K562 (cell line): ENCODE data around the gene UFSP2. TPM values are rescaled to one million over a fixed set of nuclear protein-coding genes. Genes with fewer than 3 reads are reported as not detected.
A peak's percentile ranks its signal among the peaks of the same experiment; 100 is the strongest.

ENCODE experiments used
- ARNT ChIP-seq, 2 experiments: fragments of 450-650 bp; IDR thresholded peaks; 2 replicates each; pipeline ENCODE4 v1.6.1; 2016; ENCODE audit warnings: mild to moderate bottlenecking in 1 of 2
- CBX1 ChIP-seq: sonication (generic); IDR thresholded peaks from 2 replicates; pipeline ENCODE4 v1.6.1; 2016; ENCODE audit warnings: antibody characterized with exemption, low read depth, mild to moderate bottlenecking
- CBX2 ChIP-seq: fragments of 200-600 bp; sonication (generic); IDR thresholded peaks from one replicate; pipeline ENCODE4 v1.6.1; 2012; ENCODE audit warnings: mild to moderate bottlenecking, low read length, inconsistent platforms; ENCODE audit not compliant: insufficient read depth, poor library complexity, severe bottlenecking
- CREB3 ChIP-seq: fragments of 450-650 bp; conservative IDR thresholded peaks from 2 replicates; pipeline ENCODE4 v1.6.1; 2016; ENCODE audit warnings: missing genetic modification characterization, low read depth, mild to moderate bottlenecking, missing compliant biosample characterization, moderate library complexity
- FIP1L1 ChIP-seq: fragments of 200-400 bp; formaldehyde crosslinking; IDR thresholded peaks from 2 replicates; pipeline ENCODE4 v1.6.1; 2018; ENCODE audit warnings: mild to moderate bottlenecking, low read depth, low read length; ENCODE audit not compliant: poor library complexity, severe bottlenecking
- FOXP4 ChIP-seq: sonication (generic); formaldehyde crosslinking; IDR thresholded peaks from 2 replicates; pipeline ENCODE4 v1.8.0; 2022; ENCODE audit warnings: mild to moderate bottlenecking, missing genetic modification reagents, borderline replicate concordance
- HDGF ChIP-seq: fragments of 450-650 bp; IDR thresholded peaks from 2 replicates; pipeline ENCODE4 v1.6.1; 2016
- KAT7 ChIP-seq: sonication (generic); formaldehyde crosslinking; IDR thresholded peaks from 2 replicates; pipeline ENCODE4 v1.8.0; 2022; ENCODE audit warnings: missing genetic modification reagents, mild to moderate bottlenecking, borderline replicate concordance
- MBD1 ChIP-seq: fragments of 250-450 bp; sonication (Bioruptor Pico); IDR thresholded peaks from 2 replicates; pipeline ENCODE4 v1.8.0; 2022; ENCODE audit warnings: inconsistent platforms
- MLLT1 ChIP-seq, 2 experiments: fragments of 450-650 bp; IDR thresholded peaks; 2 replicates each; pipeline ENCODE4 v1.6.1; 2016
- NONO ChIP-seq, 2 experiments: fragments of 200-400 bp in 1 of 2; fragments of 450-650 bp in 1 of 2; formaldehyde crosslinking in 1 of 2; IDR thresholded peaks; 2 replicates each; pipeline ENCODE4 v1.6.1; 2017; ENCODE audit warnings: low read depth in 2 of 2, mild to moderate bottlenecking in 2 of 2, moderate library complexity in 2 of 2, low read length in 1 of 2
- SREBF1 ChIP-seq: fragments of 150-350 bp; IDR thresholded peaks from 2 replicates; pipeline ENCODE4 v1.6.1; 2014; ENCODE audit warnings: antibody characterized with exemption, low read depth, low read length, borderline replicate concordance
- SRSF9 ChIP-seq: fragments of 200-400 bp; formaldehyde crosslinking; IDR thresholded peaks from 2 replicates; pipeline ENCODE4 v1.6.1; 2017; ENCODE audit warnings: low read depth, low read length, borderline replicate concordance
- TCF7 ChIP-seq: sonication (generic); IDR thresholded peaks from 2 replicates; pipeline ENCODE4 v1.6.1; 2016; ENCODE audit warnings: antibody characterized with exemption, borderline replicate concordance
- THRB ChIP-seq: fragments of 450-650 bp; formaldehyde crosslinking; conservative IDR thresholded peaks from 2 replicates; pipeline ENCODE4 v1.4.0; 2022; ENCODE audit warnings: mild to moderate bottlenecking, missing genetic modification characterization
- U2AF1 ChIP-seq: fragments of 200-400 bp; formaldehyde crosslinking; optimal IDR thresholded peaks from 2 replicates; pipeline ENCODE3; 2017; ENCODE audit warnings: mild to moderate bottlenecking, low read depth, low read length, moderate library complexity
- ZNF217 ChIP-seq: sonication (generic); formaldehyde crosslinking; IDR thresholded peaks from 2 replicates; pipeline ENCODE4 v1.8.0; 2022; ENCODE audit warnings: mild to moderate bottlenecking, missing genetic modification reagents
- ZNF23 ChIP-seq: fragments of 250-450 bp; sonication (Bioruptor Pico); IDR thresholded peaks from 2 replicates; pipeline ENCODE4 v1.4.0; 2020; ENCODE audit warnings: mild to moderate bottlenecking
- ZNF431 ChIP-seq: sonication (generic); formaldehyde crosslinking; IDR thresholded peaks from 2 replicates; pipeline ENCODE4 v1.8.0; 2022; ENCODE audit warnings: mild to moderate bottlenecking, missing genetic modification reagents
- polyA plus RNA-seq, 8 experiments: library from polyadenylated mRNA; depleted of rRNA in 4 of 8; stranded (reverse) in 5 of 8; unstranded in 3 of 8; fragments of >200 nt; fragmentation: Nextera tagmentation in 2 of 8; fragmentation: Illumina TruSeq in 1 of 8; extraction: Ambion mirVana in 2 of 8; extraction: Trizol in 1 of 8; gene quantifications; 2 replicates each; pipeline versions ENCODE4 v1.2.1 to v1.2.3, GENCODE V29; 2011 to 2014; ENCODE audit warnings: inconsistent platforms in 1 of 8, missing spikeins in 1 of 8
- total RNA-seq, 7 experiments: library from RNA; depleted of rRNA in 6 of 7; stranded (reverse); fragments of >200 nt in 6 of 7; fragmentation: Illumina TruSeq in 2 of 7; extraction: Trizol in 2 of 7; gene quantifications; 2 replicates each; pipeline versions ENCODE4 v1.2.1 to v1.2.3, GENCODE V29; 2011 to 2021; ENCODE audit warnings: low replicate concordance in 1 of 7

UFSP2 gene
- total and polyA plus RNA-seq, 9 of the 15 experiments (the other 6 are each of a cell fraction or from before 2014, with no cell fraction given), result 20.1 to 55.8 (median 26.6) TPM

GRCh38 chr4:185395956-185396723 lies 29.6 kb downstream of the UFSP2 start (continued):
- TF ChIP-seq CREB3, result no peak
- peak; percentile 77; the same call in 1 of the 2 replicates for TF ChIP-seq ZNF431 (CRISPR knock-in tag)
- peak in 1 of 2 experiments; percentile 90; a peak in 2 of 4 replicates for TF ChIP-seq NONO (IDR thresholded peaks at IDR 0.05; ENCODE audit: low read depth in 2 of 2, low read length in 1 of 2)
- no peak for TF ChIP-seq MBD1 (CRISPR knock-in tag)
- 0 out of 2 replicates have a peak, but pooled peaks have one; percentile 29 for TF ChIP-seq THRB (CRISPR knock-in tag)
- no peak for TF ChIP-seq TCF7
- no peak for TF ChIP-seq SRSF9
- TF ChIP-seq CBX2, result no peak
- no peak for TF ChIP-seq FIP1L1
- TF ChIP-seq ARNT (IDR thresholded peaks at IDR 0.05), result peak; percentile 100
- TF ChIP-seq ZNF23 (CRISPR knock-in tag), result no peak
- TF ChIP-seq CBX1, result peak; percentile 23; the same call in 1 of the 2 replicates
- TF ChIP-seq FOXP4, result peak; percentile 89; the same call in 1 of the 2 replicates
- peak; percentile 93 for TF ChIP-seq U2AF1
- TF ChIP-seq KAT7, result no peak; the same call in 1 of the 2 replicates
- no peak for TF ChIP-seq ZNF217 (CRISPR knock-in tag)
- TF ChIP-seq HDGF, result no peak
- no peak for TF ChIP-seq SREBF1
- TF ChIP-seq MLLT1 (IDR thresholded peaks at IDR 0.05), result peak in 1 of 2 experiments; percentile 48; a peak in 1 of 4 replicates
